Measurements from ENCODE around the gene MAD2L2.

Gene MAD2L2

GRCh38 chr1:11682287-11682771 is 1.4 kb upstream of the MAD2L2 start:
- DNase-seq (ENCODE audit: low spot score): no peak

- DNase-seq (ENCODE audit: low spot score): no peak
Measured at GRCh38 chr1:11680270-11681070, 478 bp downstream of the MAD2L2 start.

DNA sequence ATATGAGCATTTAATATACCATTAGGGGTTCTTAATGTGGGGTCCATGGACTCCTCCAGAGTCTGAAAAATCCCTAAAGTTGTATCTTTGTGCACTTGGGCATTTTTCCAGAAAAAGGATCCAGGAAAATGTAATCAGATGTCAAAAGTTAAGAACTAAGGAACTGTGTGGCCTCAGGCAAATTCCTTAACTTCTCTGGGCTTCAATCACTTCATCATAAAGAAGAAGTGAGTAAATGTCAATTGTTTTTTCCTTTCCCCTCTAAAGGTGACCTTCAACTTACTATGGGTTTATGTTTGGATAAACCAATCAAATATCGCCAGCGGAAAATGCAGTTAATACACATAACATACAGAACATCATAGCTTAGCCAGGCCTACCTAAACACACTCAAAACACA is 2.5 kb downstream of the MAD2L2 start:
- no peak for DNase-seq (ENCODE audit: low spot score)

DNA sequence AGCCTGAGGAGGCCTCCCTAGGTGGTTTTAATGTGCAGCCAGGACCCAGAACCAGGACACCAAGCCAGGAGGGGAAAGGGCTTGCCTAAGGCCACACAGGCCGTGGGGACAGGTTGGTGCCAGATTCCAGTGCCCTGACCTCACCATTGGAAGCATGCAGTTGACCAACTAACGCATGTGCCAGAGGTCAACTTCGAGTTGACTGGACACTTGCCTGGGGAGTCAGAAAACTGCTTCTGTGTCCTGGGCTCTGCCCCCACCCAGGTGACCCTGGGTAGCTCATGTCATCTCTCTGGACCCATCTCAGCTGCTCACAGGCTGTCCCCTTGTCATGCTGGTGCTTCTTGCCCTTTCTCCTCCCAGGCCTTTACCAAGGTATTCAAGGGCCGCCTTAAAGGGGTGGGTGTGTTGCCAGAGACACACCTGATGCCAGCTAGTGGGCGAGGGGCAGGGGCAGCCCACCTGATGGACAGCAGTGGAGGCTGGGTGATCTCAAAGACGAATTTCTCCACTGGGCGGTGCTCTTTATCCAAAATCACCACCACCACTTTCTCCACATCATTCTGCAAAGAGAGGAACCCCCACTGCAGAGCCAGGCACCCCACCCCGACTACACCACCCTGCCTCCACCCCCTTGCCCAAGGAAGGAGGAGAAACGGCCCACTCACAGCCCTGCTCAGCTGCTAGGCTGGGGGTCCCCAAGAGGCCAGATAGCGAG is 4.4 kb downstream of the MAD2L2 start:
- no peak for DNase-seq (ENCODE audit: low spot score)

- no peak for DNase-seq (ENCODE audit: low spot score)
Measured at GRCh38 chr1:11675325-11675724, 5.6 kb downstream of the MAD2L2 start.

- no peak for DNase-seq (ENCODE audit: low spot score)
Measured at GRCh38 chr1:11674488-11674887, 6.5 kb downstream of the MAD2L2 start.

DNA sequence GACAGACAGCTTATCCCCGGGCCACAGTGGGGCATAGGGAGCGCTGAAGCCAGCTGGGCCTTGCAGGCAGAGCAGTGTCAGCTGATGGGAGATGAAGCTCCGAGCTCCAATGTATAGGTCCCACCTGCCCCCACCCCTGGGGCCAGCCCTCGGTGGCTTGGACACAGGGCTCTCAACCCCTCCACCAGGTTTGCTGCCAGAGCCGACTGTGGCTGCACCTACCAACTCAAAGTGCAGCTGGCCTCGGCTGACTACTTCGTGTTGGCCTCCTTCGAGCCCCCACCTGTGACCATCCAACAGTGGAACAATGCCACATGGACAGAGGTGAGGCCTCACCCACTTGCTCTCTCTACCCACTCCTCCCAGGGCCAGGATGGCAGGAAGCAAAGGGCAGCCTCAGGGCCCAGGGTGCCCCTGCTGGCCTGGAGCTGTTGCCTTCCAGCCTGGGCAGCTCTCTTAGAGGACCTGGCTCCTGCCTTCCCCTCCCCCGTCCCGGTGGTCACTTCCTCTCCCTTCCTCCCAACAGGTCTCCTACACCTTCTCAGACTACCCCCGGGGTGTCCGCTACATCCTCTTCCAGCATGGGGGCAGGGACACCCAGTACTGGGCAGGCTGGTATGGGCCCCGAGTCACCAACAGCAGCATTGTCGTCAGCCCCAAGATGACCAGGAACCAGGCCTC is 7.7 kb downstream of the MAD2L2 start:
- DNase-seq (ENCODE audit: low spot score): no peak

DNA sequence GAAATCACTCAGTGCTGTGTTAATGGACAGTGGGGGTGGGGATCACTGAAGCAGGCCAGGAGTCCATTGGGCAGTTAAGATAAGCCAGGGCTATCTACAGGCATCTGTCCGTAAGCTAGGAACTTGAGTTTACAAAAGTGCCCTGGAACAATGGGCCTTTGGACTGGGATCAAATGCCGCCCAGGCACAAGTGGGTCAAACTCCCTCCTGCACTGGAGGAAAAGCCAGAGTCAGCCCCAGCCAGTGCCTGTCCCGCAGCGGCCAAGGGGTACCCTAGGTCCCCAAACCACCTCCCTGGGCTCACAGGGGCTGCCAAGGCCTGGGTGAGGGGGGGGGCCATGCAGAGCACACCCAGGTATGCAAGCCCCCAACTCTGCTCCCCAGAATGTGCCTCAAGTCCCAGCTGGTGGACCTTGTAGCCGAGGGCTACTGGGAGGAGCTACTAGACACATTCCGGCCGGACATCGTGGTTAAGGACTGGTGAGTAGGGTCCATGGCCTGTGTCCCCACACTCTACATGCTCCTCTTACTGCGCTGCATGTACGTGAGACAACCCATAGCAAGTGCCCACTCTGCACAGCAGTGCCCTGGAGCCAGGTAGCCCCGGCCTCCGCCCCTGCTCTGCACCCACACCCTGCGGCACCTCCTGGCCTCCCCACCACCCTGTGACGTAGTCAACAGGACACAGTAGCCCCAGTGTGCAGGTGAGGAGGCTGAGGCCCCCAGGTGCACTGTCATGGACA is 9.2 kb downstream of the MAD2L2 start:
- DNase-seq (ENCODE audit: low spot score): no peak

- DNase-seq (ENCODE audit: low spot score): no peak
Measured at GRCh38 chr1:11671205-11671543, 9.8 kb downstream of the MAD2L2 start.

DNA sequence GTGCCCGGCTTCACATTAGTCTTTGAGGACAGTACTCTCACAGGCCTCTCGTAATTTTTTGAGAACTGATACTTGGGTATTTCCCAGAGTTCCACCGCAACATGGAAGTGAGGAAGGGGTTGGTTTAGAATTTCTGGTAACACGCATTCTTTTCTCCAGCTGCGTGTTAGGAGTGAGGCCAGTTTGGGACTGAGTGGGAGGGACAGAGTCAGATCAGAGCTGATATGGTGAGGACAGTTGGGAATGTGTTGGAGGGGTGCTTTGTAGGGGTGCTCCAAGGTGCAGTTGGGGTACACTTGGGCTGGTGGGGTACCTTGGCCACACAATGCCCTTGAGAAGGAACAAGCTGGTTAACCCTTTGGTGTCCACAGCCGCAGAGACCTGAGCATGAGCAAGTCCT is 10.2 kb downstream of the MAD2L2 start:
- DNase-seq (ENCODE audit: low spot score): no peak

- no peak for DNase-seq (ENCODE audit: low spot score)
Measured at GRCh38 chr1:11668516-11668915, 12.4 kb downstream of the MAD2L2 start.

- peak; percentile 20 for DNase-seq (ENCODE audit: low spot score)
Measured at GRCh38 chr1:11664336-11665065, 16.4 kb downstream of the MAD2L2 start.

- no peak for DNase-seq (ENCODE audit: low spot score)
Measured at GRCh38 chr1:11661103-11661502, 19.8 kb downstream of the MAD2L2 start.

DNA sequence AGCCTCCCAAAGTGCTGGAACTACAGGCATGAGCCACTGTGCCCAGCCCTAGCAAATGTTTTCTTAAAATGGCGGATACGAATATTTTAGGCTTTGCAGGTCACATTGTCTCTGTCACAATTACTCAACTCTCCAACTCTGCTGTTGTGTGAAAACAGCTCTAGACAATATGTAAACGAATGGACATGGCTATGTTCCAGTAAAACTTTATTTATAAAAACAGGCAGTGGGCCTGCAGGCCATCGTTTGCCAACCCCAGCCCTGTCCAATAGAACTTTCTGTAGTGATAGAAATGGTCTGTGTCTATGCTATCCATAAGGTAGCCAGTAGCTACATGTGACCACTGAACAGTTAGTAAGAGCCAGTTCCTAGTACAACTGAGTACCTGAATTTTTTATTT is 21.2 kb downstream of the MAD2L2 start:
- DNase-seq (ENCODE audit: low spot score): no peak

DNA sequence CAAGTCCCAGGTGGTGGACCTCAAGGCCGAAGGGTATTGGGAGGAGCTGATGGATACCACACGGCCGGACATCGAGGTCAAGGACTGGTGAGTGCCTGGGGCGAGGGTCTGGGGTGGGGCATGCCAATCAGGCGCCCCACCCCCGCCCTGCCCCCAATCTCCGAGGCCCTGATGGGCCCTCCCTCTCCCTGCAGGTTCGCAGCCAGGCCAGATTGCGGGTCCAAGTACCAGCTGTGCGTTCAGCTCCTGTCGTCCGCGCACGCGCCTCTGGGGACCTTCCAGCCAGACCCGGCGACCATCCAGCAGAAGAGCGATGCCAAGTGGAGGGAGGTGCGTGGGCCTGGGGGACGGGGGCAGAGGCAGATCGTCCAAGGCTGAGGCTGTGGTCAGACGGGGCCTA is 22.4 kb downstream of the MAD2L2 start:
- DNase-seq (ENCODE audit: low spot score): no peak

- no peak for DNase-seq (ENCODE audit: low spot score)
Measured at GRCh38 chr1:11657654-11658053, 23.3 kb downstream of the MAD2L2 start.

DNA sequence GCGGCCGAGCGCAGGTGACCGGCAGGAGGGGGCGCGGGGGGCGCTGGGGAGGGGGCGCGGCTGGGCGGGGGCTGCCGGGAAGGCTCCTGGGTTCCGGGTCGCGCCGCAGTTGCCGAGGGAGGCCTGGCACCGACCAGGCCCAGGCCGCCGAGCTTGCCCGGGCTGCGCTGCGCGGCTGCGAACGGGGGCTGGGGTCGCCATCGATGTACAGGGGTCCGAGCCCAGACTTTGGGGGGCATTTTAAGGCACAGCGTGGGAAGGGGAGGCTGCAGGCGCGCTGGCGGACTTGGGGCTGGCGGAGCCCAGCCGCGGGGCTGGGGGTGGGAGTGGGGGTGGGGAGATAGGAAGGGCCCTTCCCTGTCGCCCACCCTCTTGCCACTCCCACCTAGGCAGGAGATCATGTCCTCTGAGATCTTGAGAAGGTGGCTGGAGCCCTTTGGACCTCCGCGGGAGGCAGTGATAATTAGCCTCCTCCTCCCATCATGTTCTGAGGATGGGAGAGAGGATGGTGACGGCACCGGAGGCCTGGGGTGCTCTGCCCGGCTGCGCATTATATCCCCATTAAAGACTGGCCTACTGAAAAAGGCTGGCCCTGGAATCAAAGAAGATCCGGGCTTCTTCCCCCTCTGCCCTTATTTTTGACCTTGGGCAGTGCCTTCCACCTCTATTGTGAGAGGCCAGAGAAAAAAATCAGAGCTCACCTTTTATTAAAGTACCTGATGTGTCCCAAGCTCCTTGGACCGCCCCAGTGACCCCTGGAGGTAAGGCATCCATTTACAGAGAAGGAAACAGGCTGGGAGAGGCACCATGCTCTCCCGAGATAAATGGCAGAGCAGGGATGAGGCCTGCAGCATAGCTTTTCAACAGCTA is 25.8 kb downstream of the MAD2L2 start:
- DNase-seq (ENCODE audit: low spot score): no peak

- peak; percentile 66 for DNase-seq (ENCODE audit: low spot score)
Measured at GRCh38 chr1:11654137-11654938, 26.6 kb downstream of the MAD2L2 start, which contains the start of the genes FBXO2 and FBXO44. TSS of gene FBXO2 (minus strand) at chr1:11654429. CDS start at chr1:11654340, 89 bp downstream. TSS of gene FBXO44 (plus strand) at chr1:11654877. CDS start at chr1:11655836, 959 bp downstream.

- DNase-seq (ENCODE audit: low spot score): no peak
Measured at GRCh38 chr1:11653861-11654136, 27.1 kb downstream of the MAD2L2 start.

All from LoVo (cell line).